Lower leg skin (tissue), 4 donors: ENCODE measurements around the gene CYP26B1. TPM values are rescaled to one million over a fixed set of nuclear protein-coding genes. Genes with fewer than 3 reads are reported as not detected.

Source experiments
- DNase-seq, 2 donors: peaks; one replicate each; pipeline ENCODE4 v3.0.0-alpha.2; 2019; ENCODE audit warnings: low spot score in 2 of 2
- H3K4me3 ChIP-seq: fragments of 200-600 bp; sonication (generic); 2 replicates; pipeline ENCODE4 v1.5.1; 2017; ENCODE audit warnings: mild to moderate bottlenecking, low read depth; ENCODE audit not compliant: poor library complexity, severe bottlenecking
- CTCF ChIP-seq, 3 donors: fragments of 450-650 bp; IDR thresholded peaks; one replicate each; pipeline ENCODE4 v1.5.1; 2016; ENCODE audit warnings: antibody characterized with exemption in 3 of 3, mild to moderate bottlenecking in 3 of 3, moderate library complexity in 2 of 3
- POLR2A ChIP-seq, 2 donors: fragments of 450-650 bp; IDR thresholded peaks; one replicate each; pipeline ENCODE4 v1.6.1; 2016 to 2017; ENCODE audit warnings: antibody characterized with exemption in 2 of 2, mild to moderate bottlenecking in 1 of 2, moderate library complexity in 1 of 2
- WGBS, 2 donors: methylation state at CpG; one replicate each; pipeline ENCODE4 v1.1.5; 2018; 5-methylcytosine and 5-hydroxymethylcytosine counted together
- intact Hi-C: fragments of 100-400 bp; cut with DNase I; formaldehyde crosslinking; loops from one replicate; pipeline ENCODE4 v1.15.0; 2023; ENCODE audit warnings: low total_unique reads
- total RNA-seq, 4 donors: library from RNA; depleted of rRNA; stranded (reverse); fragments of >200 nt; gene quantifications; one replicate each; pipeline ENCODE4 v1.1.0, GENCODE V29; 2016

CYP26B1 gene
- total RNA-seq, 4 donors from 2014 or later, result 51.6 to 93.0 (median 73.6) TPM

- no peak for DNase-seq
- 72 to 75% methylated on average over 8 of the region's 8 CpGs for WGBS, 2 donors
- TF ChIP-seq CTCF (IDR thresholded peaks at IDR 0.05), result no peak
- no peak for TF ChIP-seq POLR2A (IDR thresholded peaks at IDR 0.05)
- intact Hi-C loops, result no loop called here
- H3K4me3 ChIP-seq, result no peak overlapping the region
These were observed 26.1 kb upstream of the CYP26B1 start for GRCh38 chr2:72173640-72174321.

- DNase-seq, result no peak
- no peak overlapping the region for H3K4me3 ChIP-seq
- WGBS, 2 donors, result 84 to 92% methylated on average over 2 of the region's 2 CpGs
- intact Hi-C loops, result no loop called here
- no peak for TF ChIP-seq POLR2A (IDR thresholded peaks at IDR 0.05)
- TF ChIP-seq CTCF (IDR thresholded peaks at IDR 0.05), result no peak
These were observed 24.8 kb upstream of the CYP26B1 start for GRCh38 chr2:72172478-72172877.

- 84 to 93% methylated on average over 3 of the region's 3 CpGs for WGBS, 2 donors
These were observed 18.6 kb upstream of the CYP26B1 start for GRCh38 chr2:72166279-72166678.

GRCh38 chr2:72165792-72166191 lies 18.1 kb upstream of the CYP26B1 start:
- intact Hi-C loops, result no loop called here
- TF ChIP-seq POLR2A (IDR thresholded peaks at IDR 0.05) (no peak), CTCF (IDR thresholded peaks at IDR 0.05) (no peak)
- WGBS, 2 donors, result 61 to 69% methylated on average over 3 of the region's 3 CpGs
- no peak overlapping the region for H3K4me3 ChIP-seq
- DNase-seq, result no peak

More at GRCh38 chr2:72166279-72166678, 18.6 kb upstream of the CYP26B1 start:
- intact Hi-C loops, result no loop called here
- no peak overlapping the region for H3K4me3 ChIP-seq
- no peak for DNase-seq
- TF ChIP-seq POLR2A (IDR thresholded peaks at IDR 0.05), result no peak
- no peak for TF ChIP-seq CTCF (IDR thresholded peaks at IDR 0.05)

GRCh38 chr2:72162574-72162973 lies 14.9 kb upstream of the CYP26B1 start:
- intact Hi-C loops, result no loop called here
- DNase-seq, result no peak
- H3K4me3 ChIP-seq, result no peak overlapping the region
- TF ChIP-seq CTCF (IDR thresholded peaks at IDR 0.05) (no peak), POLR2A (IDR thresholded peaks at IDR 0.05) (no peak)
- WGBS, 2 donors, result 93 to 95% methylated on average over 5 of the region's 5 CpGs
